Astrocyte of the cerebellum (primary cell): ENCODE measurements around the gene MTX2.

ENCODE experiments used
- DNase-seq: peaks from one replicate; pipeline ENCODE4 v3.0.0-alpha.2; 2011; ENCODE audit warnings: low read depth
- H3K4me3 ChIP-seq: 2 replicates; pipeline ENCODE4 v1.5.1; 2011; ENCODE audit warnings: mild to moderate bottlenecking, low read depth, low read length, moderate library complexity
- in situ Hi-C: cut with HindIII; loops from 2 replicates; pipeline ENCODE4 v1.10.0; 2017; ENCODE audit warnings: low sequenced_read_pairs
- TF ChIP-seq, protein P1 (sequence below): IDR thresholded peaks from 2 replicates; pipeline ENCODE4 v1.5.1; 2012; ENCODE audit warnings: low read length, low read depth, moderate library complexity, mild to moderate bottlenecking; ENCODE audit errors: missing control alignments

The MTX2 gene

DNA sequence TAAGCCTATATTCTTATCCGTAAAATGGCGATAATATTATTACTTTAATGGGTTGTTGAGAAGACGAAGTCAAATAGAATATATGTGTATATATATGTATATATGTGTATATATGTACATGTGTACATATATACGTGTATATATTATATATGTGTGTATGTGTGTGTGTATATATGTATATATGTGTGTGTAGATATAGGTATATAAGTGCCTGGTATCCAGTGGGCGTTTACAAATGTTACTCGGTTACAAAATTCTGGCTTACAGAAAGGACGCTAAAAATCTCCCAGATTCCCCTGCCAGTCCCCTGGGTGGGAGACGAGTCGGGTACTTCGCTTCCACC lies 295 bp upstream of the MTX2 start:
- DNase-seq = no peak
- peak overlapping the region; percentile 97 for H3K4me3 ChIP-seq
- TF ChIP-seq, protein P1, sequence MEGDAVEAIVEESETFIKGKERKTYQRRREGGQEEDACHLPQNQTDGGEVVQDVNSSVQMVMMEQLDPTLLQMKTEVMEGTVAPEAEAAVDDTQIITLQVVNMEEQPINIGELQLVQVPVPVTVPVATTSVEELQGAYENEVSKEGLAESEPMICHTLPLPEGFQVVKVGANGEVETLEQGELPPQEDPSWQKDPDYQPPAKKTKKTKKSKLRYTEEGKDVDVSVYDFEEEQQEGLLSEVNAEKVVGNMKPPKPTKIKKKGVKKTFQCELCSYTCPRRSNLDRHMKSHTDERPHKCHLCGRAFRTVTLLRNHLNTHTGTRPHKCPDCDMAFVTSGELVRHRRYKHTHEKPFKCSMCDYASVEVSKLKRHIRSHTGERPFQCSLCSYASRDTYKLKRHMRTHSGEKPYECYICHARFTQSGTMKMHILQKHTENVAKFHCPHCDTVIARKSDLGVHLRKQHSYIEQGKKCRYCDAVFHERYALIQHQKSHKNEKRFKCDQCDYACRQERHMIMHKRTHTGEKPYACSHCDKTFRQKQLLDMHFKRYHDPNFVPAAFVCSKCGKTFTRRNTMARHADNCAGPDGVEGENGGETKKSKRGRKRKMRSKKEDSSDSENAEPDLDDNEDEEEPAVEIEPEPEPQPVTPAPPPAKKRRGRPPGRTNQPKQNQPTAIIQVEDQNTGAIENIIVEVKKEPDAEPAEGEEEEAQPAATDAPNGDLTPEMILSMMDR = no peak
- in situ Hi-C loops = no loop called here

DNA sequence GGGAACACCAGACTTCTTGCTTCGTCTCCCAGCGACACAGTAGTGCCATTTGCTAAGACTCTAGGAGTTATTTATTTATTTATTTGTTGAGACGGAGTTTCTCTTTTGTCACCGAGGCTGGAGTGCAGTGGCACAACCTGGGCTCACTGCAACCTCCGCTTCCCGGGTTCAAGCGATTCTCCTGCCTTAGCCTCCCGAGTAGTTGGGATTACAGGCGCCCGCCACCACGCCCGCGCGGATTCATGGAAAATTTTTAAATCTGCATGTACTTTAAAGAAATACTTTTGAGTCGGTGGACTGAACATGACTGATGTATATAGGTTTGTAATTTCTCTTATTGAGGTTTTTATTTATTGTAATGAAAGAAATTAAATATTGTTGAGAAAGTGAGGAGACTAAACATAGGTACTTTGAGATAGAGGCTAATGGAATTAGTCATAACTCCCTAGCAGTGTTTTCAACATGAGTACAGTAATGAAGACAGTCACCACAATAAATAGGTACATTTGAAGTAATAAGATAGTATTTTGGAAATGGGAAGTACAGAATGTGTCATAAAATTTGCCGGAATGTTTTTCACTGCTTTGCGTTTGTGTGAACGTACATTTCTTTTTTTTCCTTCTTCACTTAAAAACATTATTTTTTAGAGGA lies 983 bp downstream of the MTX2 start:
- in situ Hi-C loops = no loop called here
- no peak for DNase-seq
- TF ChIP-seq, protein P1 = no peak
- peak overlapping the region; percentile 97 for H3K4me3 ChIP-seq

DNA sequence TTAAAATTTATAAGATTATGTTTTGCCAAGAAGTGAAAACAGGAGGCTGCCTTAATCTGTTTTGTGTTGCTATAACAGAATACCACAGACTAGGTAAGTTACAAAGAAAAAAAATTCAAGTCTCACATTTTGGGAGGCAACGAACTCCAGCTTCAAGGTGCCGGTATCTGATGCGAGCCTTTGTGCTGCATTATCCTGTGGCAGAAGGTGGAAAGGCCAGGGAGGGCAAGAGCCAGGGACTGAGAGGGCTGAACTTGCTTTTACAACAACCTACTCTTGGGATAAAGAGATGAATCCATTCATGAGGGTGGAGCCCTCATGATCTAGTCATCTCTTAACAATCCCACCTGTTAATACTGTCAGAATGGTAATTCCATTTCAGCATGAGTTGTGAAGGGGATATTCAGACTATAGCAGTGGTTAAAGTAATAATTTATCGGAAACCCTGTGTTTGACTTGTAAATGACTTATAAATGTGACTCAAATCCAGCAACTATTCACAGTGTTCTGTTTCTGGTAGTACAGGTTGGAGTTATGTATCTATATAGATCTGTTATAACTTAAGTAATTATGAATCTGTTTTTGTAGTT lies 3.7 kb downstream of the MTX2 start:
- in situ Hi-C loops = no loop called here
- H3K4me3 ChIP-seq = no peak overlapping the region
- TF ChIP-seq, protein P1 = no peak
- no peak for DNase-seq

DNA sequence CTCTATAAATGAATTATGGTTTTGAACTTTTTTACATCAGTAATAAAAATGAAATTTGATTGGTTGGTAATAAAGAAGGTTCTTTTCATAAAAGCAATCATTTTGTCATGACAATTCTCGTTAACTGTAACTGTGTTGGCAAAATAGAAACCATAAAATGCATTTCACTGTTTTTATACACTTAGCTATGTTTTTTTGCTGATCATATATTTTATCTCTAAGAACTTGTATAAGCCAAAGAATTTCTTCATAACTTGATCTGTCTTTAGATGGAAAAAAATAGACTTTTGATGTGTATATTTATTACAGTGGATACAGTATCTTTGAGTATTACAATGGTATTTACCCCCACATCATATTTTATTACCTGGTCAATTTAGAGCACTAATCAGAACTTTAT lies 9.7 kb downstream of the MTX2 start:
- DNase-seq = no peak
- in situ Hi-C loops = loop anchor here (5.0 kb wide), 1 partner anchor 68 kb away; no protein-coding TSS in a partner anchor
- no peak overlapping the region for H3K4me3 ChIP-seq
- TF ChIP-seq, protein P1 = no peak

DNA sequence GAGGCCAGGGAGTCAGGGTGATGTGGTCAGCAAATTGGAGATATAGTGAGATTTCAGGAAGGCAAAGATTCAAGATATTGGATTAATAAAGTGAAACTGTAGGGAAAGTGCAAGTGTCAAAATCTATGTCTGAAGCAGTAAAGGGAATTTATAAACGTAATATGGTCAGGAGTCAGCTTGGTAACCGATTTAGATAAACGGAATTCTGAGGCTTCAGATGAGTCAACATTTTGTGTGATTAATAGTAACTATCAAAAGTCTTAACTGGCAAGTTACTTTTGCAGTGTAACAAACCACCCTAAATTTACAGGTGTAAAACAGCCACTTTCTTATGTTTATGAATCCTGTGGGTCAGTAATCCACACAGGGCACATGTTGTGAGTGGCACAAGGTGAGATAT lies 10.9 kb downstream of the MTX2 start:
- DNase-seq = no peak
- no peak overlapping the region for H3K4me3 ChIP-seq
- TF ChIP-seq, protein P1 = no peak
- in situ Hi-C loops = no loop called here

DNA sequence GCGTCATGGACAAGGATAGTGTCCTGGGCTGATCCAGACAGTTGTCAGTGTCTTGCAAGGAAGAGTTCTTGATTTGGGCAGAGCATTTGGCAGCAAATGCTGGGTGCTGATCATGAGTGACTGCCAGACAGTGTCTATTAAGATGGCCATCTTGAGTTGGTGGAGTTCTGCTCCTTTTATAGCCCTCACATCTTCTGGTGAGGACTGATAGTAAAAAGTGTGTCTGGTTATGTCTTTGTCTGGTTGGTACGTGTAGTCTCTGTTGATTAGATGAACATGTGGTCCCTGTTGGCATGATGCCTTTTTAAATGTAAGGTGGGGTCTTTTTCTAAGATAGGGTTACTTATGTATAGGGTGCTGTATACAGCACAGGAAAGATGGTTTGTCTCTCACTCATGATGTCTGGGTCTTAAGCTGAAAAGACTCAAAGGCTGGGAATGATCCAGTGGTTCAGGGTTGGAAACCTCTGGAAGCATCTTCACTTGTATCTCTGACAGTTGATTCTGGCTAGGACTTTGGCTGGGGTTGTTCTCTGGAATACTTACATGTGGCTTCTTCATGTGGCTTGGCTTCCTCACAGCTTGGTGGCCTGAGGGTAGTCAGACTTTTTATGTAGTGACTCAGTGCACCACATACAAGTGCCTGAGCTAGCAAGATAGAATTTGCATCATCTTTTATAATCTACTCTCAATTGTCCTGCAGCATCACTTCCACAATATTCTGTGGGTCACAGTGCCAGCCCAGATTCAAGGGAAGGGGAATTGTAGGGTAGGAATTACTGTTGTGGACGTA lies 11.8 kb downstream of the MTX2 start:
- H3K4me3 ChIP-seq = no peak overlapping the region
- in situ Hi-C loops = no loop called here
- DNase-seq = peak; percentile 33
- TF ChIP-seq, protein P1 = no peak
